Endothelial cell of hepatic sinusoid (primary cell): Measurements from ENCODE around the gene ACBD5.
"Not testable (repeated sequence)": the region's sequence is repeated elsewhere in the genome, so short reads cannot be mapped to it uniquely, and the experiment has no call there.

ENCODE experiments used
- in situ Hi-C: cut with HindIII; loops from 2 replicates; pipeline ENCODE4 v1.10.0; 2017; ENCODE audit warnings: low sequenced_read_pairs

Gene ACBD5, protein sequence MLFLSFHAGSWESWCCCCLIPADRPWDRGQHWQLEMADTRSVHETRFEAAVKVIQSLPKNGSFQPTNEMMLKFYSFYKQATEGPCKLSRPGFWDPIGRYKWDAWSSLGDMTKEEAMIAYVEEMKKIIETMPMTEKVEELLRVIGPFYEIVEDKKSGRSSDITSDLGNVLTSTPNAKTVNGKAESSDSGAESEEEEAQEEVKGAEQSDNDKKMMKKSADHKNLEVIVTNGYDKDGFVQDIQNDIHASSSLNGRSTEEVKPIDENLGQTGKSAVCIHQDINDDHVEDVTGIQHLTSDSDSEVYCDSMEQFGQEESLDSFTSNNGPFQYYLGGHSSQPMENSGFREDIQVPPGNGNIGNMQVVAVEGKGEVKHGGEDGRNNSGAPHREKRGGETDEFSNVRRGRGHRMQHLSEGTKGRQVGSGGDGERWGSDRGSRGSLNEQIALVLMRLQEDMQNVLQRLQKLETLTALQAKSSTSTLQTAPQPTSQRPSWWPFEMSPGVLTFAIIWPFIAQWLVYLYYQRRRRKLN

DNA sequence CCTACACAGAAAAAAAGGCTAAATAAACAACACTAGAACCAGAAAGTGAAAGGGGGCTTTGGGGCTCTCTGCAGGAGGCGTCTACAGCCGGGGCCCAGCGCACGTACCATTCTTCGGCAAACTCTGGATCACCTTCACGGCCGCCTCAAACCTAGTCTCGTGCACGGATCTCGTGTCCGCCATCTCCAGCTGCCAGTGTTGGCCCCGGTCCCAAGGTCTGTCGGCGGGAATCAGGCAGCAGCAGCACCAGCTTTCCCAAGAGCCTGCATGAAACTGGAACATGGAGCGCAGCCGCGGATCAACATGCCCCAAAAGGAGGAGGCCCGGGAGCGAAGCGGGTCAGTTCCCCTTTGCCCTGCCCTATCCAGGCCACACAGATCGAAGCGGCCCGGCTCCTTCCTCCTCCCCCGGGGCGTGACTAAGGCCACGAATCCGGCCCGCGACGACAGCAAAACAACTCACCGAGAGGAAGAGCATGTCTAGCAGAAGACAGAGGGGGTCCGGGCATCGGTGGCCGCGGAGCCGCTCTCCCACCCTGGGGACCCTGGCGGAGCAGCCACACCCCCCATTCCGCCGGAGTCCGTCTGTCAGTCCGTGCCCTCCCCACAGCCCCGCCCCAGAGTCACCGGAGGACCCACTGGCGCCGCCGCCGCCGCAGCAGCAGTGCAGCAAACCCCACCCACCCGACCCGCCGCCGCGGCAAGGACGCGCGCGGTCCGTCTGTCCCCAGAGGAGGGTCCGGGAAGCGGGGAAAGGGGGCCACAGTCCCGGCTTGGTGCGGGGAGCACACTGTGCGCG lies at the start of gene ACBD5:
Gene ACBD5 (minus strand): TSS at position 586 of the 798 bp plus-strand sequence. CDS start 109 bp downstream, at position 477.
- in situ Hi-C loops = no loop called here

DNA sequence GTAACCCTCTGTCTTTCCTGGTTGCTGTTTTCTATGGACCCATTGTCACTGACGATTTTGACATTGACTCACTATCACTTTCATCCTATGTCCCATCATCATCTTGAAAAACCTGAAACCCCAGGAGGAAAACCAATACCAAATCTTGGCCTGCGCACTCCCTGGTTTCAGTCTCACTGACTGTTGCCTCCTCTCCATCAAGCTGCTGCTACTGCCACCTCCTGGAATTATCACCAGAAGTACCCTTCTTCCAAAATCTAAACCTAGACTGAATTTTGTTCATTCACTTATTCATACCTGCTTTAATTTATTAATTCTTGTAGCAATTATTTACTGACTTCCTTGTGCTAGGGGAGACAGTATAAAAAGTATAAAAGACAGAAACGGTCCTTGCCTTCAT lies 44.5 kb upstream of the ACBD5 start:
- in situ Hi-C loops = no loop called here

DNA sequence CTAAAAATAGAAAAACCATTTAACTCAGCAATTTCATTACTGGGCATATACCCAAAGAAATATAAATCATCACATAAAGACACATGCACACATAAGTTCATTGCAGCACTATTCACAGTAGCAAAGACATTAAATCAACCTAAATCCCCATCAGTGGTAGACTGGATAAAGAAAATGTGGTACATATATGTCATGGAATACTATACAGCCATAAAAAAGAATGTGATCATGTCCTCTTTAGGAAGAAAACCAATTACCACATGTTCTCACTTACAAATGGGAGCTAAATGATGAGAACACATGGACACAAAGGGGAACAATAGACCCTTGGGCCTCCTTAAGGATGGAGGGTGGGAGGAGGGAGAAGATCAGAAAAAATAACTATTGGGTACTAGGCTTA lies 36.0 kb upstream of the ACBD5 start:
- in situ Hi-C loops = no loop called here

DNA sequence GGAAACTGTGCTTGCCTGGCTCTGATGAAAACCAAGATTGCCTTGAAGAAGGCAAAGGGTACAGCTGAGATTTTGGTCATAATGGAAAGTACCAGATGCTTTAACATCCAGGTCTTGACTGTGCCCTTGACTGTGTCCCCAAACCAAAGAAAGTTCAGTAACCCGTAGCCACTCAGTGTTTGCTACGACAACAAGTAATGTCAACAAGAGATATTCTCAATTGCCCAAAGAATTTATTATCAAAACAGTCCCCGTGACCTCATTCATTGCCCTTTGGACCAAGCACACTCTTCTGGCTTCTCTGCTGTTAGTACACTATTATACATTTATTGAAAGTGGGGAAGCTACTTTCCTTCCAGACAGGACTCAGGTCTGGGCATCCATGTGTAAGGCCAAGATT lies 25.4 kb upstream of the ACBD5 start:
- in situ Hi-C loops = not testable (repeated sequence)

DNA sequence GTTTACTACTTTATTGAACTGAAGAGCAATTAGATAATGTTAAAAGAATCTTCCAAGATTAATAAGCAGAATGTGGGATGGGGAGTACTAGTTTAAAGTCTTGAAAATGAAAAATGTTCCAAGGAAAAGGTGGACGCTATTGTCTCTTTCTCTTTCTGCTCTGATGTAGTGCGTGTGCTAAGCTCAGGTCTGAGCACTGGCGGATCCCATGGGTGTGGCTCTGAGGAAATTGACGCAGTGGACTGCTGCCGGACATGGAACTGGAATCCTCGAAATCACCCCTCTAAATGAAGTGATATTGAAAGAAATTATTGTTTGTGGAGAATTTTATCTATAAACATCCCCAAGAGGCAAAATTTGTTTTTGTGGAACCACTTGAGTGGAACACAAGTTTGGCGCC lies 22.2 kb upstream of the ACBD5 start:
- in situ Hi-C loops = not testable (repeated sequence)

DNA sequence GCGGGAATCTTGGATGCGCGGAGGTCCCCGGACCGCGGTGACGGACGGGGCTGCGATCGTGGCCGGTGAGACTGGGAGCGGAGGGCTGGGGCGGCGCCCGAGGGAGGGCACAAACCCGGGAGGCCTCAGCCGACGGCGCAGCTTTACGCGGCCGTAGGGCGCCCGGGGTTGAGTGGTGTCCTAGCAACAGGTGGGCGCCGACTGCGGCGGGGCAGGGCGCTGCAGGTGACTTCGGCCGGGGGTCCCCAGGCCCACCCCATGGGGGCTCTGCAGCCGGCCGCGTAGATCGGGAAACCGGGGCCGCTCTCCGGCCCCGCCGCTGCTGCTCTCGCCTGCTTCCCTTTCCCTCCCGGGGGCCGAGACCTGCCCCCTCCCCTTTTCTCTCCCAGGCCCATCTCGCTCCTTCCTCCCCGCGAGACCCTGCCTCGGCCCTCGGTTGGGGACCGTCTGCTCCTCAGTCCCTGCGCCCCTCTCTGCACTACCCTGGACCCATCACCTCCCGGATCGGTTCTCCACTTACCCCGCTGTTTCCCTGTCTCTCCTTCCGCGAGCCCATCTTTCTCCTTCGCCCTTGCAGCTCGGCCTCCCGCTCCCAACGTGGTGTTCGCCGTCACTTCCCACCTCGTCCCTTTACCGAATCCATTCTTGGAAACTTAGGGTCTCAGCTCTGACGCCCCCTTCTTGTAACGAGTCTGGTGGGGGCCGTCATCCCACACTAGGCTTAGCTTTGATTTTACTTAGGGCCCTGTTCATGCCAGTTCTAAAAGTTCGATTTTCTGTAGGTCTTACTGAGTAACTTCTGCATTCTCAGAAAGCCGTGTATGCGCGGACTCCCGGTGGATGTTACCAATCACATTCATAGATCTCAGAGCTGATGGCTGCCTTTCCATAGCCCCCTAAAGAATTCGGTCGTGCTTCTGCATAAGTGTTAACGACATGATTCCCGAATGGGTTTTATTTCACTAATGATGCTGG lies 18.5 kb upstream of the ACBD5 start:
- in situ Hi-C loops = no loop called here

DNA sequence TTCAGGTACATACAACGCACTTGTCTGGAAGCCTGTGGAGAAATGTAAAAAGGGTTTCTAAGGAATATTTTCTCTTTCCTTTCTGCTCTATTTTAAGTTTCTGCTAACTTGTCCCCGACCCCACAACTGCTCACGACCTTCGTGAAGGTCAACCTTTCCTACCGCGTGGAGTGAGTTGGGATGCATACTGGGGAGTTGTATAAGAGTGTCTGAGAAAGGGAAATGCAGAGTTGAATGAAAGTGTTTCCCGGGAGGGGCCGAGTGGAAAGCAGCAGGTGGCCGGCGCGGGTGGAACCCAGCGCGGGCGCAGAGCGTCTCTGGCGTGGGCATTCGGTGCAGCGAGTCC lies 17.9 kb upstream of the ACBD5 start:
- in situ Hi-C loops = no loop called here

DNA sequence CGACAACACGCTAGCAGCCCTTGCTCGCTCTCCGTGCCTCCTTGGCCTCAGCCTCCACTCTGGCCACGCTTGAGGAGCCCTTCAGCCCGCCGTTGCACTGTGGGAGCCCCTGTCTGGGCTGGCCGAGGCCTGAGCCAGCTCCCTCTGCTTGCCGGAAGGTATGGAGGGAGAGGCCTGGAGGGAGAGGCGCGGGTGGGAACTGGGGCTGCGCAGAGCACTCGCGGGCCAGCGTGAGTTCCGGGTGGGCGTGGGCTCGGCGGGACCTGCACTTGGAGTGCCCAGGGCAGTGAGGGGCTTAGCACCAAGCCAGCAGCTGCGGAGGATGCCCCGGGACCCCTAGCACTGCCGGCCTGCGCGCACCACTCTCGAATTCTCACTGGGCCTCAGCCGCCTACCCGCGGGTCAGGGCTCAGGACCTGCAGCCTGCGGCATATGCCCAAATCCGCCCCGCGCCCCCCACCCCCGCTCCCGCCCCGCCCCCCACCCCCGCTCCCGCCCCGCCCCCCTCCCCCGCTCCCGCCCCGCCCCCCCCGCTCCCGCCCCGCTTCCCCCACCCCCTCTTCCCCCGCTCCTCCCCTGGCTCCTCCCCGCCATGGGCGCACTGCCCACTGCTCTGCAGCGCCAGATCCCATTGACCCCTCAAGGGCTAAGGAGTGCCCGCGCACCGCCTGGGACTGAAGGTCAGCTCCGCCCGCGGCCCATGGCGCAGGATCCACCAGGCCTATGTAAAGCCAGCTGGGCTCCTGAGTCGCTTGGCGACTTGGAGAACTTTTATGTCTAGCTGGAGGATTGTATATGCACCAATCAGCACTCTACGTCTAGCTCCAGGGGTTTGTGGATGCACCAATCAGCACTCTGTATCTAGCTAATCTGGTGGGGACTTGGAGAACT lies 15.9 kb upstream of the ACBD5 start:
- in situ Hi-C loops = no loop called here

DNA sequence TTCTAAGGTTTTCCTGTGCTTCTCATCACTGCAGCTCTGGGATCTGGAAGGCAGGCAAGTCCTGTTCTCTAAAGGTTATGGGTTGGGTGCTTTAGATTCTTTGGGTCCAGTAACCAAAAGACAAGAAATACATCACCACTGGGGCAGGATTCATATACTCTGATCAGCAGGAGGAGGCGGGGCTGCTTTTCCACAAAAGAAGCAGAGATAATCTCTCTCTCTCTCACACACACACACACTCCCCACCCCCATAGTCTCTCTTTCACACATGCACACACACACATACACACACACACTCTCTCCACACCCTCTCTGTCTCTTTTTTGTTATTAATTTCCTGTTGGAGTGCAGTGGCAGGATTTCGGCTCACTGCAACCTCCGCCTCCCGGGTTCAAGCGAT lies 13.0 kb upstream of the ACBD5 start:
- in situ Hi-C loops = no loop called here

DNA sequence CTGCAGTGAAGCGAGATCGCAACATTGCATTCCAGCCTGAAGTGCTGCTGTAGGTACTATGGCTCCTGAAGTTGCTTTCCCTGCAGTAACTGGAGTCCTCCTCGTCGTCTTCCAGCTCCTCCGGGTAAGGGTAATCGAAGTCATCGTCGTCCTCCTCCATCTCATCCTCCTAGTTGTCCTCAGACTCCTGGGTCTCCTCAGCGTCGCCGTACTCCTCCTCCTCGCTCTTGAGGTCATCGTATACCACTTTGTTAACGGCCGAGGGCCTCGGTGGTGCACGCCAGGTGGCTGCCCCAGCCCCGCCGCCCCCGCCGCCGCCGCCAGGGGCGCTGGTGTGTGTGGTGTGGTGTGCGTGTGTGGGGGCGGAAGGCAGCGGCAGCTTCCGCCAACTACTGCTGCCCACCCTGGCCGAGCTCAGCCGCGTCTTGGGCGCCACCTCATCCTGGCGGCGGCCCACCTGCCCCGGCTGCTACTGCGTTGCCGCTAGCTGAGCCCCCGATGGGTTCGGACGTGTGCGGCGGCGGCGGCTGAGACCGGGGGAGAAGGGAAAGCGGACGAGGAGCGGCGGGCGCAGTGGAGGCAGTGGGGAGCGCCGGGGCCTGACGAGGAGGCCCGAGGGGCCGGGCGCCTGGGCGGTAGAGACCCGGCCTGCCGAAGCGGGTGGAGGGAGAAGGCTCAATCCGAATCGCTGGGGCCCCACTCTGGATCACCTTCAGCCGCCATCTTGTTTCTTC lies 11.8 kb upstream of the ACBD5 start:
- in situ Hi-C loops = no loop called here

DNA sequence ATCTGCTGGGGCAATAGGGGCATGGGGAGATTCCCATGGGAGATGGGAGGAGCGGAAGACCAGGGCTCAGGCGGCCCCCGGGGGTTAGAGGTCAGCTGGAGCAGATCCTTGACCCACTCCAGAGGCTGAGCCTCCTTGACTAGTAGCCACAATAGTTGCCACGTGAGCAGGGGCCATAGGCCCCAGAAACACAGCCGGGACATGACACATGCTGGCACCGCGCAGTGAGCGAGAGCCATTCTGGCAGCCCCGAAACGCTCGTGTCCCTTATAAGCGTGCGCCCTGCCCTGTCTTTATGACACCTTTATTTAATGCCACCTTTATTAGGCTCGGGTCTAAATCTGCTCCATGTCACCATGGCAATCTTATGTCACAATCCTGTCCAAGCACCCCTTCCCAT lies 11.0 kb upstream of the ACBD5 start:
- in situ Hi-C loops = no loop called here

DNA sequence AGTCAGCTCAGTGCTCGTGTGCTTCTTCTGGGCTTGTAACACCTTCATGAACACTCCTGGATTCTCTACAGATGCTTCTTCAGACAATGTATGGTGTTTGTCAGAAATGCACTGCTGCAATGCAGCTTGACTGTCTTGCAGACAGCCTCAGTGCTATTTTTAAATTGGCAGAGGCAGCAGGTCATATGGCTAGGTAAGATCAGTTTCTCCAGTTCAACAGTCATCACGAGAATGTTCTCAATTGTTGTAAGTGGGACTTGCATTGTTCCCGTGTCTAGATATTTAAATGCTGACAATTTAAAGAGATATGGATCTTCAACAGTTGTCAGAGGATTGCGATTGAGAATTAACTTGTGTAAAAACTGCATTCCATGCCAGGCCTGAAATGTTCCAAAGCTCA lies 7.6 kb upstream of the ACBD5 start:
- in situ Hi-C loops = no loop called here

DNA sequence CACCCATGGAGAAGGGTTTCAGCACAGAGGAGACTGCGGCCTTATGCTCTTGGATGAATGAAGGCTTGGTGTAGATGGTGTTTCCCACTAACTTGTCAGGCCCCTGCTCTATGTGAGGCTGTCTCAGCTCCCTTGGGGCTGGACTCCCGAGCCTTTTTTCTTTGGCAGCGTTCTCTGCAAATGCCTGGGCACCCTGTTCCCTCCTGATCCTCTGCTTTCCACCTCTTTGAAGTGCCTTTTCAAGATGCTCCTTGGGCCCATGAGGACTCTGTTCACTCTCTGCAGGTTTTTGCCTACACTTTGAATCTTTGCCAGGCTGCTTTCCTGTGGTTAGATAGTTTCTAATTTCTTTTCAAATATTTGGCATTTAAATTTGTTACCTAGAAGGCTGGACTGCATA lies 6.8 kb upstream of the ACBD5 start:
- in situ Hi-C loops = no loop called here

DNA sequence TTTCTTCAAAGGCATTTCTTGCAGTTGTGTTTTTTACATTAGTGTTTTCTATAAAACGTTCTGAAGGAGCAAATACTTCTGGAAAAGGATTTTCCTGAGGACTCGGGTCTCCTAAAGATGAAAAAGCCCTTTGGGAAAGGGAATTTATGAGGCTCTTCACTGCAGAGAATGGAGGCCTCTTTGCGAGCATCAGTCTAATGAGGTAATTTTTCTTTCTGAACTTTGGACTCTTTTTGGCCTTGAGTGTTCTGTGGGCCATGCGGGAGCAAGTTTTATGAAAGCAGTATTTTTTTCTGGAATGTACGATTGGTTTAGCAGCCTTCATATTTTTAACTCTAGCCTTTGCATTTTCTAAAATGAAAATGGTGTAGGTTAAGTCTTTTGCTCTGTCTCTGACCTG lies 6.4 kb upstream of the ACBD5 start:
- in situ Hi-C loops = no loop called here

DNA sequence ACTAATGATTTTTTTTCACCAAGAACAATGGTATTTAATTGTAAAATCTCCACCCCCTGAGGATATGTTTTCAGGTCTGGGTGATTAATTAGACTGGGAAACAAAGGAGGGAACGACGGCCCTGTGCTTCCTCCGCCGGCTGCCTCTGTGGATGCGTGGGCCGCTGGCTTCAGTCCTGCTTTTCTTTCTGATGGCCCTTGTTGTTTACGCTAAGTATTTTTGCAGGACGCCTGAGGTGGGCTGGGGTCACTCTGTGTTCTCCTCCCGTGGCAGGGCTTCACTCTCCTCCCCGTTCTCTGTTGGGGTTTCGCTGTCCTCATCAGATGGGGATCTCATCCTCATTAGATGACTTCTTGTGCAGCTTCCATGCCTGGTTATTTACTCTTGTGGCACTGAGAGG lies 5.2 kb upstream of the ACBD5 start:
- in situ Hi-C loops = no loop called here

DNA sequence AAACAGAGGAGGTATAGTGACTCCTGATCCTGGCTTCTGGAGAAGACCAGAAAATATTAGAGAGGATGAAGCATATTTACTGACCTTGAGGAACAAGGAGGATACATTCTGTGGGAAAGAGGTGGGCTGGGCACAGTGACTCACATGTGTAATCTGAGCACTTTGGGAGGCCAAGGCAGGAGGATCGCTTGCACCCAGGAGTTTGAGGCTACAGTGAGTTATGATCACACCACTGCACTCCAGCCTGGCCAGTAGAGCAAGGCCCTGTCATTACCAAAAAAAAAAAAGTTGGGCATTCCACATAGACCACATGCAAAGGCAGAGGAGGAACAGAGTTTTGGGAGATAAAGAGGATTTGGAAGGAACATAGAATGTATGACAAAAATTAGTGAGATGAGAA lies 4.4 kb upstream of the ACBD5 start:
- in situ Hi-C loops = no loop called here

DNA sequence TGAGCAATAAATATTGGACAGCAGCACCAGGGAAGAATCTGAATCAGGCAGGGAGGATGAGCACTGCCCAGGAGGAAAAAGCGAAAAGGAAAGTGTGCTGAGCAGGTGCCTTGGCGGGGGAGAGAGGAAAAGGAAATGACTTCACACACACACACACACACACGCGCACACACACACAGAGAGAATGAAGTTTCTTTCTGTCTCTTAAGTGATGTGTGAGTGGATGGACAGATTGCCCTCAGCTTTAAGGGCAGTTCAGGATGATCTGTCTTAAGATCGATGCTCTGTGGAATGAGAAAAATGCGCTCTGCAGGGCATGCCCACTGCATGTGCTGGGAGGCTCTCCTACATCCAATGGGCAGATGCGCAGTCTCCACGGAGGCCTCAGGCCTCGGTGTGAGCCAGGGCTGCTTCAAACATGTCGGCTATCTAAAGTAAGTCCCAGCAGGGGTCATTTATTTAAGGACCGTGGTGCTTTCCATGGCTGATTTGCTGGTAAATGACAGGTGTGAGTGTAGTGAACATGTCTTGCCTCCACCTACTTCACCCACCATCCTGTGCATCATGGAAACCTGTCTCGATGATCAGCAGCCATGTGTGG lies 2.5 kb upstream of the ACBD5 start:
- in situ Hi-C loops = no loop called here

DNA sequence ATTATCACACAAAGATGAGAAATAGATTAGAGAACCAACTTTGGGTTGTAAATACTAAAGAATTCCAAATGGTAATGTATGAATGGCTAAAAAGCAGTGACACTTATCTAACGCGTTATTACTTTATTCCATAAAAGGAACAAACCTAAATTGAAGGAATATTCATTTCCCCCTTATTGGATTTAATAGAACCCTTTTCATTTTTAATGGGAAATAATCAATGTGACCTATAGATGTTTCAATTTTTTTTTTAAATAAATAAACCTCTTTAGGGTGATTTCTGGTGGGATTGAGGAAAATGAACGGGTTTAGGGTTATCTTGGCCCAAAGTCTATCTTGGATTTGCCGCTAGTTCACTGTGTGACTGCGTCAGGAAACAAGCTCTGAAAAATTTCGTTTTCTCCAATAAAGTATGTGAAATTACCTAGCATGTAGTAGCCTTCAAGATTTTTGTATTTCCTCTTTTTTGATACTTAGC lies 1.9 kb upstream of the ACBD5 start:
- in situ Hi-C loops = no loop called here
